Activated T-helper 2 cell treated with anti-CD3 and anti-CD28 coated beads, Interferon-gamma antibody, Interleukin-2, Interleukin-4, amounts not matched to agents 10 μg/mL and 5 μg/mL and 100 μg/mL, durations not matched to agents 14 hours and 24 hours and 36 hours (primary cell): ENCODE data around the gene FLVCR1. TPM values are rescaled to one million over a fixed set of nuclear protein-coding genes. Genes with fewer than 3 reads are reported as not detected.
"Not testable (repeated sequence)": the region's sequence is repeated elsewhere in the genome, so short reads cannot be mapped to it uniquely, and the experiment has no call there.

Source experiments
- DNase-seq: peaks from one replicate; pipeline ENCODE4 v3.0.0; 2021; ENCODE audit warnings: low spot score
- H3K27ac Mint-ChIP-seq: one replicate; pipeline ENCODE4 v1.8.0; 2021; ENCODE audit warnings: mixed read lengths
- H3K27me3 Mint-ChIP-seq: one replicate; pipeline ENCODE4 v1.8.0; 2021; ENCODE audit warnings: low read depth, mixed read lengths
- H3K36me3 Mint-ChIP-seq: one replicate; pipeline ENCODE4 v1.8.0; 2021; ENCODE audit warnings: low read depth, mixed read lengths
- H3K4me1 Mint-ChIP-seq: one replicate; pipeline ENCODE4 v1.8.0; 2021; ENCODE audit warnings: low read depth, mixed read lengths
- H3K4me3 Mint-ChIP-seq: one replicate; pipeline ENCODE4 v1.8.0; 2021; ENCODE audit warnings: low read depth, mild to moderate bottlenecking, moderate library complexity, mixed read lengths
- H3K9me3 Mint-ChIP-seq: one replicate; pipeline ENCODE4 v1.8.0; 2021; ENCODE audit warnings: mixed read lengths
- intact Hi-C: fragments of 100-400 bp; cut with micrococcal nuclease; formaldehyde crosslinking; loops from one replicate; pipeline ENCODE4 v1.15.1; 2023
- total RNA-seq: library from RNA; stranded (reverse); gene quantifications from 2 replicates; pipeline ENCODE4 v1.2.3, GENCODE V29; 2022

FLVCR1 gene
- total RNA-seq, 1 donor from 2014 or later = 24.3 TPM

- H3K9me3 Mint-ChIP-seq, H3K27ac Mint-ChIP-seq, intact Hi-C loops, H3K27me3 Mint-ChIP-seq, H3K4me1 Mint-ChIP-seq, H3K4me3 Mint-ChIP-seq, DNase-seq, H3K36me3 Mint-ChIP-seq: not testable (repeated sequence)
Observed at GRCh38 chr1:212833211-212834207, 24.6 kb upstream of the FLVCR1 start.

GRCh38 chr1:212838145-212838544, 19.9 kb upstream of the FLVCR1 start:
- Mint-ChIP-seq H3K4me1 (peaks cover 3% of the 10 kb centered on the region), H3K27ac (no peak overlapping the region), H3K9me3 (no peaks in the 10 kb centered on the region), H3K4me3 (no peak overlapping the region), H3K27me3 (no peaks in the 10 kb centered on the region), H3K36me3 (no peaks in the 10 kb centered on the region)
- DNase-seq = no peak
- intact Hi-C loops = no loop called here

- intact Hi-C loops, DNase-seq, H3K4me1 Mint-ChIP-seq, H3K4me3 Mint-ChIP-seq, H3K27ac Mint-ChIP-seq, H3K36me3 Mint-ChIP-seq, H3K27me3 Mint-ChIP-seq, H3K9me3 Mint-ChIP-seq: not testable (repeated sequence)
Observed at GRCh38 chr1:212844521-212844920, 13.6 kb upstream of the FLVCR1 start.

GRCh38 chr1:212847549-212847948, 10.5 kb upstream of the FLVCR1 start, which contains the start of gene SPATA45:
SPATA45 (minus strand) TSS chr1:212847649; CDS start chr1:212836149, 11,500 bp downstream.
- Mint-ChIP-seq H3K4me1 (no peaks in the 10 kb centered on the region), H3K4me3 (no peak within 1 kb of the TSS), H3K9me3 (peaks cover 4% of the 10 kb centered on the region), H3K27me3 (no peaks in the 10 kb centered on the region), H3K36me3 (peaks cover 6% of the 10 kb centered on the region), H3K27ac (no peak within 1 kb of the TSS)
- no peak for DNase-seq
- intact Hi-C loops = no loop called here

- DNase-seq = no peak
- Mint-ChIP-seq H3K4me1 (peaks cover 12% of the 10 kb centered on the region), H3K36me3 (peaks cover 19% of the 10 kb centered on the region), H3K9me3 (peaks cover 4% of the 10 kb centered on the region), H3K27me3 (no peaks in the 10 kb centered on the region), H3K27ac (no peak overlapping the region), H3K4me3 (no peak overlapping the region)
- intact Hi-C loops = no loop called here
Observed at GRCh38 chr1:212852105-212852688, 5.9 kb upstream of the FLVCR1 start.

- H3K4me1 Mint-ChIP-seq = peaks cover 12% of the 10 kb centered on the region
- peaks cover 4% of the 10 kb centered on the region for H3K9me3 Mint-ChIP-seq
- H3K27me3 Mint-ChIP-seq = no peaks in the 10 kb centered on the region
- intact Hi-C loops = no loop called here
- no peak overlapping the region for H3K27ac Mint-ChIP-seq
- no peak overlapping the region for H3K4me3 Mint-ChIP-seq
- no peak for DNase-seq
- peaks cover 22% of the 10 kb centered on the region for H3K36me3 Mint-ChIP-seq
Observed at GRCh38 chr1:212853658-212854057, 4.4 kb upstream of the FLVCR1 start.

GRCh38 chr1:212856755-212857154, 1.3 kb upstream of the FLVCR1 start:
- Mint-ChIP-seq H3K4me3 (no peak overlapping the region), H3K9me3 (peaks cover 4% of the 10 kb centered on the region), H3K36me3 (peaks cover 27% of the 10 kb centered on the region), H3K4me1 (peaks cover 17% of the 10 kb centered on the region), H3K27me3 (no peaks in the 10 kb centered on the region), H3K27ac (peak overlapping the region; percentile 9)
- no peak for DNase-seq
- intact Hi-C loops = loop anchor here (1.0 to 5.0 kb wide), 3 partner anchors 35 to 161 kb away; partner anchors contain the start of genes ANGEL2, NSL1 and TATDN3

GRCh38 chr1:212858461-212859265, 588 bp downstream of the FLVCR1 start:
- H3K9me3 Mint-ChIP-seq = no peaks in the 10 kb centered on the region
- DNase-seq = peak; percentile 21

GRCh38 chr1:212860713-212861581, 2.9 kb downstream of the FLVCR1 start:
- Mint-ChIP-seq H3K27me3 (no peaks in the 10 kb centered on the region), H3K36me3 (peaks cover 31% of the 10 kb centered on the region), H3K27ac (no peak overlapping the region), H3K4me1 (peaks cover 22% of the 10 kb centered on the region), H3K4me3 (no peak overlapping the region), H3K9me3 (no peaks in the 10 kb centered on the region)
- no peak for DNase-seq
- intact Hi-C loops = no loop called here

More at GRCh38 chr1:212858461-212859265, 588 bp downstream of the FLVCR1 start:
- H3K4me3 Mint-ChIP-seq = no peak overlapping the region
- intact Hi-C loops = loop anchor here (1.0 to 5.0 kb wide), 3 partner anchors 66 to 159 kb away; partner anchors contain the start of genes ANGEL2, BATF3, NSL1 and TATDN3
- H3K27ac Mint-ChIP-seq = peak overlapping the region; percentile 97
- peaks cover 22% of the 10 kb centered on the region for H3K36me3 Mint-ChIP-seq
- no peaks in the 10 kb centered on the region for H3K27me3 Mint-ChIP-seq
- H3K4me1 Mint-ChIP-seq = peaks cover 21% of the 10 kb centered on the region

- Mint-ChIP-seq H3K27ac (no peak overlapping the region), H3K36me3 (peaks cover 40% of the 10 kb centered on the region)
Observed at GRCh38 chr1:212862111-212862690, 4.1 kb downstream of the FLVCR1 start.

GRCh38 chr1:212863345-212863744, 5.3 kb downstream of the FLVCR1 start:
- H3K4me3 Mint-ChIP-seq, H3K27ac Mint-ChIP-seq, DNase-seq, H3K27me3 Mint-ChIP-seq, H3K9me3 Mint-ChIP-seq, intact Hi-C loops: not testable (repeated sequence)
- peaks cover 13% of the 10 kb centered on the region for H3K4me1 Mint-ChIP-seq
- peaks cover 38% of the 10 kb centered on the region for H3K36me3 Mint-ChIP-seq

More at GRCh38 chr1:212862111-212862690, 4.1 kb downstream of the FLVCR1 start:
- Mint-ChIP-seq H3K4me1 (peaks cover 13% of the 10 kb centered on the region), H3K27me3 (no peaks in the 10 kb centered on the region), H3K9me3 (no peaks in the 10 kb centered on the region), H3K4me3 (no peak overlapping the region)
- intact Hi-C loops = no loop called here
- no peak for DNase-seq
